ENCODE results near the gene CDKN1C.

GRCh38 chr11:2846056-2846455, 39.5 kb downstream of the CDKN1C start:
- TF ChIP-seq ISL1 (CRISPR knock-in tag; IDR thresholded peaks at IDR 0.05) (no peak), ZFP3 (CRISPR knock-in tag; IDR thresholded peaks at IDR 0.05) (no peak), ESRRG (CRISPR knock-in tag; IDR thresholded peaks at IDR 0.05) (no peak), ZNF70 (CRISPR knock-in tag; IDR thresholded peaks at IDR 0.05) (no peak), ZNF8 (CRISPR knock-in tag; IDR thresholded peaks at IDR 0.05) (no peak)
- TF ChIP-seq, protein P1, sequence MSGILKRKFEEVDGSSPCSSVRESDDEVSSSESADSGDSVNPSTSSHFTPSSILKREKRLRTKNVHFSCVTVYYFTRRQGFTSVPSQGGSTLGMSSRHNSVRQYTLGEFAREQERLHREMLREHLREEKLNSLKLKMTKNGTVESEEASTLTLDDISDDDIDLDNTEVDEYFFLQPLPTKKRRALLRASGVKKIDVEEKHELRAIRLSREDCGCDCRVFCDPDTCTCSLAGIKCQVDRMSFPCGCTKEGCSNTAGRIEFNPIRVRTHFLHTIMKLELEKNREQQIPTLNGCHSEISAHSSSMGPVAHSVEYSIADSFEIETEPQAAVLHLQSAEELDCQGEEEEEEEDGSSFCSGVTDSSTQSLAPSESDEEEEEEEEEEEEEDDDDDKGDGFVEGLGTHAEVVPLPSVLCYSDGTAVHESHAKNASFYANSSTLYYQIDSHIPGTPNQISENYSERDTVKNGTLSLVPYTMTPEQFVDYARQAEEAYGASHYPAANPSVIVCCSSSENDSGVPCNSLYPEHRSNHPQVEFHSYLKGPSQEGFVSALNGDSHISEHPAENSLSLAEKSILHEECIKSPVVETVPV (CRISPR knock-in tag; IDR thresholded peaks at IDR 0.05): no peak
